HT1080 (cell line): ENCODE results near the gene SPTAN1. TPM values are rescaled to one million over a fixed set of nuclear protein-coding genes. Genes with fewer than 3 reads are reported as not detected.
A peak's percentile ranks its signal among the peaks of the same experiment; 100 is the strongest.
"Not testable (repeated sequence)": the region's sequence is repeated elsewhere in the genome, so short reads cannot be mapped to it uniquely, and the experiment has no call there.

ENCODE experiments used
- DNase-seq: peaks from one replicate; pipeline ENCODE4 v3.0.0-alpha.2; 2015; ENCODE audit warnings: low read depth
- polyA plus RNA-seq, 2 experiments: library from polyadenylated mRNA; depleted of rRNA; stranded (reverse); fragments of >200 nt; gene quantifications; 2 replicates each; pipeline ENCODE4 v1.2.3, GENCODE V29; 2015
- total RNA-seq: library from RNA; depleted of rRNA; stranded (reverse); fragments of >200 nt; shearing (Covaris generic); gene quantifications from 2 replicates; pipeline ENCODE4 v1.2.3, GENCODE V29; 2014; rRNA removed

SPTAN1 gene
- 177 and 204 TPM in 2 replicates for total RNA-seq
- 25.8 and 30.3 TPM in 2 replicates for polyA plus RNA-seq (2015; cell fraction: cytosol; rRNA removed)
- 337 and 341 TPM in 2 replicates for polyA plus RNA-seq (2015; cell fraction: nucleus; rRNA removed)

DNA sequence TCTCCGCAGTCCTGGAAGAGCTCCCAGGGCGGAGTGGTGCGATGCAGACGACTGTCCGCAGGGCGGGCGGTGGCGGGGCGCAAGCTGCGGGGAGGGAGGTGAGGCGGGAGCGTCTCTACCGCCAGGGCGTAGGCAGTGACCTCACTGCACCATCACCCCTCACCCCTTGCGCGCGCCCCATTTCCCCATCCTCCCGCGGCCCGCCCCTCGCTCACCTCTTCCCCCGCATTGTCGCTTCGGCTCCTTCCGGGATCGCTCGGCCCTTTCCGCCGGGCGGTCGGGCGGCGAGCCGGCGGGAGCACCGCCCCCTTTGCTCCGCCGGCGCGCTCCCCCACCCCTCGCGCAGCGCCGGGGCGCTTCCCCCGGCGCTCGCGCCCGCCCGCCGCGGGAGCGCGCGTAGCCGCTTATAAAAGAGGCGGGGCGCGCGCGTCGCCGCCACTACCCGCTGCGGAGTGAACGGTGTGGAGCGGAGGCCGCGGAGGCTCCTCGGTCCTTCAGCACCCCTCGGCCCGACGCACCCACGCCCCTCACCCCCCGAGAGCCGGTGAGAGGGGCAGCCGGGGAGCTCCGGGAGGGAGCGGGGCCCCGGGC, at the start of gene SPTAN1:
TSS of gene SPTAN1 (plus strand) at position 435 of the 591 bp plus-strand sequence. CDS start 14,154 bp downstream, outside the sequence.
- peak; percentile 89 for DNase-seq

DNA sequence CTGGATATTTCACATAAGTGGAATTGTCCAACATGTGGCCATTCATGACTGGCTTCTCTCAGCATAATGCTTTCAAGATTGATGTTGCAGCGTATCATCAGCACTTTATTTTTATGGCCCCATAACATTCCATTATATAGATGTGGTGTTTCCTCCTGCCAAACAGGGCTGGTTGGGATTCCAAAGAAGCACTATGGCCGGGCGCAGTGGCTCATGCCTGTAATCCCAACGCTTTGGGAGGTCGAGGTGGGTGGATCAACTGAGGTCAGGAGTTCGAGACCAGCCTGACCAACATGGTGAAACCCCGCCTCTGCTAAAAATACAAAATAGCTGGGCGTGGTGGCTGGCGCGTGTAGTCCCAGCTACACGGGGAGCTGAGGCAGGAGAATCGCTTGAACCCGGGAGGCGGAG, 49.0 kb upstream of the SPTAN1 start:
- DNase-seq: not testable (repeated sequence)

- no peak for DNase-seq
Measured at GRCh38 chr9:128503870-128504269, 48.5 kb upstream of the SPTAN1 start.

DNA sequence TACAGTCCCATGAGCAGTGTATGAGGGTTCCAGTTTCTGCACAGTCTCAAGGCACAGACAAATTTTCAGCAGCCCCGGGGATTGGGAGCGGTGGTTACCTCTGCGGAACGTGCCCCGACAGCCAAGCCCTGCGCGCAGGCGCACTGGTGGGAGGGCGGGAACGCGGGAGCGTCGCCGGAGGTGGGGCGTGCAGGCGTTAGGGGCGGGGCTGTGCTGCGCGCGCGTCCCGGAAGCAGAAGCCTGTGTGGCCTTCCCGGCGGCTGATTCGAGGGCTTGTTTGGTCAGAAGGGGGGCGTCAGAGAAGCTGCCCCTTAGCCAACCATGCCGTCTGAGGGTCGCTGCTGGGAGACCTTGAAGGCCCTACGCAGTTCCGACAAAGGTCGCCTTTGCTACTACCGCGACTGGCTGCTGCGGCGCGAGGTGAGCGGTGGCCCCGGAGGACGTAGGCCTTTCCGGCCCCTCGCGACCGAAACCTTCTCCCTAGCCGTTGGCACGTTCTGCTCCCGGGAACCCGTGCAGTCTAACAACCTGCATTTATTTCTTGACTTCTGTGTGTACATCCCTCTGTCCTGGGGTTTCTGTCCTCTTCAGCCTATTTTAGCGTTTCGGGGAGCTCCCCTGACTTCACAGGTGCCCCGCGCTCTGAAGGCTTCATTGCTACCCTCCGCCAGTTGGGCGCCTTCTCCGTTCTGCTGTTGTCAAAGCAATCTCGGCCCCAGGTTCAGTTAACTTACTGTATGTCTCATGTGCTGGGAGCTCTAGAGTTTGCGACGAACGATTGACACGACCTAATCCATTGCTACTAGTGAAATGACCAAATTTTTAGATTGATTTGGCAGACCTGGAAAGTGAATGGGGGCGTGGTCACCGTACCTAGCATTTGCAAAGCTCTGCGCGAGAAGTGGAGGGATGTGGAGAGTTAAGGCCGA, 47.6 kb upstream of the SPTAN1 start, which contains the start of gene GLE1:
TSS of gene GLE1 (plus strand) at position 235 of the 929 bp plus-strand sequence. CDS start at position 322, 87 bp downstream.
- peak; percentile 86 for DNase-seq

DNA sequence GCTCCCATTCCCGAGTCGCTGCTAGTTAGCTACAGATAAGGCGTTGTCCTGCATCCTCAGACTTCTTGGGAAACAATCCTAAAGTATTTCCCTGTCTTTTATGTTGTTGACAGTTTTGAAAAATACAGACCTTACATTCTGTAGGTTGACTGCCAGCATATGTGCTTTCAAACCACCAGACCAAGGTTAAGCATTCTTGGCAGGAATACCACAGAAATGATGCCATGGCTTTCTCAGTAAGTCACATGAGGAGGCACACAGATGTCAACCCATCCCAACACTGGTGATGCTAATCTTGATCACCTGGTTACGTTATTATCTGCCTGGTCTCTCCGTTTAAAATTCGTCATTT, 47.0 kb upstream of the SPTAN1 start:
- DNase-seq: no peak

GRCh38 chr9:128505906-128506305, 46.5 kb upstream of the SPTAN1 start:
- not testable (repeated sequence) for DNase-seq

DNA sequence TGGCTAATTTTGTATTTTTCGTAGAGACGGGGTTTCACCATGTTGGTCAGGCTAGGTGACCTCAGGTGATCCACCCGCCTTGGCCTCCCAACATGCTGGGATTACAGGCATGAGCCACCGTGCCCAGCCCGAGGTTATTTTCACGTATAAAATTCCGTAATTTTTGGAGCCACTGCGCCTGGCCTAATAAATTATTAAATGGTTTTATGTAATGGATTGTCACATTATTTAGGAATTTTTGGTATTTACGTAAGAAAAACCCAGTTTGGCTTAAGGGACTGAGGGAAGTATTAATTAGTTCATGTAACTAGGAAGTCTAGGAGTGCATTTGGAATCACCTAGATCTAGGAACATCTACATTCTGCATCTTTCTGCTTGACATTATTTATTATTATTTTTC, 39.6 kb upstream of the SPTAN1 start:
- DNase-seq: no peak

GRCh38 chr9:128521956-128522355, 30.4 kb upstream of the SPTAN1 start:
- no peak for DNase-seq

DNA sequence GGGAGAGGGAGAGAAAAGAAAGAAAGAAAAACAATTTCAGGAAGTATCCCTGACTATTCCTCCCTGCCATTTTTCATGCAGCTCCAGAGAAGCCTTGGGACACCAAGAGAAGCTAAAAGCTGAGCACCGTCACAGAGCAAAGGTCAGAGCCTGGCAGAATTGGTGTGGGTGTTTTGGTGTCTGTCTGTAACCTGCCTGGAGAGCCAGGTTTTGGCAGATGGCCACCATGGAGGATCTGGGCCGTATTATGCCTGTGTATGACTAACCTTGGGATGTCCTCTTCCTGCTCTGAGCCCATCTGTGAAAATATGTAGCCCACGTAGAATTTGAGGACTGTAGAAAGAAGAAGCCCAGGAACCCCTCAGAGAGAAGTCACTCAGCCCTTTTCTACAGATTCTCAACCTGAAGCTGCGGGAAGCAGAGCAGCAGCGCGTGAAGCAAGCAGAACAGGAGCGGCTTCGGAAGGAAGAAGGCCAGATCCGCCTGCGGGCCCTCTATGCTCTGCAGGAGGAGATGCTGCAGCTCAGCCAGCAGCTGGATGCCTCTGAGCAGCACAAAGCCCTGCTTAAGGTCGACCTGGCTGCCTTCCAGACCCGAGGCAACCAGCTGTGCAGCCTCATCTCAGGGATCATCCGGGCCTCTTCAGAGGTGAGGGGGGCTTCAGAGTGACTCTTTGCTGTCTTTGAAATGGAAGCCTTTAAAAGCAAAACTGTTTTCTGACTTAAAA, 29.0 kb upstream of the SPTAN1 start:
- DNase-seq: peak; percentile 28

GRCh38 chr9:128526720-128527119, 25.7 kb upstream of the SPTAN1 start:
- no peak for DNase-seq

DNA sequence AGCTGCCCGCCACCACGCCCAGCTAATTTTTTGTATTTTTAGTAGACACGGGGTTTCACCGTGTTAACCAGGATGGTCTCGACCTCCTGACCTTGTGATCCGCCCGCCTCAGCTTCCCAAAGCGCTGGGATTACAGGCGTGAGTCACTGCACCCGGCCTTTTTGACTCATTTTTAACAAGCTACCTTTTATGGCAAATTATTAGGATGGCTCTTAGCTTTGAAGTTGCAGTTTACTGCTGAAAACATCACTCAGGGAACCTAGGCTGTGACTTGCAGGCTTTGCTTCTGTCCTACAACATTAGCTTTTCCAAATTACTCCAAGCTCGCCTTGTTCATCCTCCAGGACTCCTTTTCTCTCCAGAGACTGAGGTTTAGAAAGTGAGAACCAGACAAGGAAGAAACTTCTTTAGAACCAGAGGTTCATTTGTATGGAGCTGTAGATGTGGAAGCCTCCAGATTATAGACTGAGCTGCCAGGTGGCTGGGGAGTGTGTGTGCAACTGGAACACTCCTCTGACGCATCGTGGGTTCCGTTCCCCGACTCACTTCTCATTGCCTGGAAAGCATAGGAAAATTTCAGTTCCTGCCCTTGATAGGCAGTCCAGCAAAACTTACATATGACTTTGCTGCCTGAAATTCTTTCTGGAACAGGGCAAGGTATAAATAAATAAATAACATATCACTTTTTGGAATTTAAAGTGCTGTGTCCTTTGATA, 23.8 kb upstream of the SPTAN1 start:
- peak; percentile 58 for DNase-seq

DNA sequence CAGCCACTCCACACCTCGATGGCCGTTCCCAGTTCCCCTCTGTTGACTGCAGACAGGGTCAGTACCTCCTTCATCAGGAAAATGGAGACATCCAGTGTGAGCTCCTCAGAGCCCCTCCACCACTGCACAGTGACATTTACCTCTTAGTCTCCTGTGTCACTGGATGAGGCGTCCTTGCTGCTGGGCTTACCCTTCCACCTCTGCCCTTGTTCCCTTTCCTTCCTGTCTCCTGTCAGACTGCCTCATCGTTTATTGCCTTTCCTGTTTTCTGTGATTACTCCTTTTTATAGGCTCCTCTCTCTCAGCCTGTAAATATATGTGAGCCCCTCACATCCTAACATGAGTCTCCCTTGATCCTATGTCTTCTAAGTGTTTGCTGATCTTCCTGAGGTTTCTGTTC, 23.2 kb upstream of the SPTAN1 start:
- no peak for DNase-seq

DNA sequence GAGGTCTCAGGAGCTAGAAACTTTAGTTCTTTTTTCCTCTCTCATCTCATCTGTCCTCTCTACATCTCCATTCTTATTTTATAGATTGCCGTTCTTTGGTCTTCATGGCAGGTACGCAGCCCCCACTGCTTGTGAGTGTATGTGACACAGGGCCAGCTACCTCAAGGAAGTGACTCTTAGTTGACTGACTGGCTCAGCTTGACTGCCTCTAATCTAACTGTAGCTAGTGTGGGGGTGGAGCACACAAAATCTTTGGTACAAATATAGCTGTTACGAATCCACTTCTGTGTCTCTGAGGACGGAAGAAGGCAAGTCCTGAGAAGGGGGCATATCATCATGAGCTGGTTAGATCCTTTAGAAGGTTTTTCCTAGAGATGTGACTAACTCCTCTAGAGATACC, 19.8 kb upstream of the SPTAN1 start:
- DNase-seq: no peak

DNA sequence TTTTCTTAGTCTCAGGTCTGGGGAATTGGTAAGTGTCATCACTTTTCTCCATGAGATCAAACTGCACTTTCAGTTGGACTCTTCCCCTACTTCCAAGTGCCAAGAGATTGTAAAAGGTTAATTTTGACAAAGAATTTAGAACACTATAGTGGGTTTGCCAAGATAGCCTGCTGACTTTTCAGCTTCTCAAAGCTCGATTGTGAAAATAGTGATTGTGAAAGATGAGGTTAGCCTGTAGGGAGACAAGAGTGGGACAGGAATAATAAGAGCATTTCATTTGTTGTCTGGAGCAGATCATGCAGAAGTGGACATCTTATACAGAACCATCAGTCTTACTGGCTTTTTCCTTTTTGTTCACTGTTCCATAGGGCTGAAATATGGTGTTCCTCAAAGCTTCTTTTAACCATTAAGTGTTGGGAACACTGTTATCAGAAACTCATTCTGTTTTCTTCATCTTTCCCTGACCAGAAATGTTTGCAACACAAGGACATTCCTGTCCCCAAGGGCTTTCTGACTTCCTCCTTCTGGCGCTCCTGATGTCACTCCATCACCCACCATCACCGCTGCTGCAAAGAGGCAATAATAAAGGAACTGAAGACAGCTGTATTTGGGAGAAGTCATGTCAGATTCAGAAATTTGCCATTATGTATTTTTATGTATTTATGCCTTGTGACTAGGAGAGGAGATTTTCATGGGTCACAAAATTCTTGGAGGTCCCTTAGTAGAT, 11.6 kb upstream of the SPTAN1 start:
- DNase-seq: no peak

- DNase-seq: no peak
Measured at GRCh38 chr9:128546504-128546903, 5.9 kb upstream of the SPTAN1 start.

GRCh38 chr9:128548876-128549275, 3.5 kb upstream of the SPTAN1 start:
- DNase-seq: no peak

- DNase-seq: no peak
Measured at GRCh38 chr9:128550226-128550625, 2.2 kb upstream of the SPTAN1 start.

DNA sequence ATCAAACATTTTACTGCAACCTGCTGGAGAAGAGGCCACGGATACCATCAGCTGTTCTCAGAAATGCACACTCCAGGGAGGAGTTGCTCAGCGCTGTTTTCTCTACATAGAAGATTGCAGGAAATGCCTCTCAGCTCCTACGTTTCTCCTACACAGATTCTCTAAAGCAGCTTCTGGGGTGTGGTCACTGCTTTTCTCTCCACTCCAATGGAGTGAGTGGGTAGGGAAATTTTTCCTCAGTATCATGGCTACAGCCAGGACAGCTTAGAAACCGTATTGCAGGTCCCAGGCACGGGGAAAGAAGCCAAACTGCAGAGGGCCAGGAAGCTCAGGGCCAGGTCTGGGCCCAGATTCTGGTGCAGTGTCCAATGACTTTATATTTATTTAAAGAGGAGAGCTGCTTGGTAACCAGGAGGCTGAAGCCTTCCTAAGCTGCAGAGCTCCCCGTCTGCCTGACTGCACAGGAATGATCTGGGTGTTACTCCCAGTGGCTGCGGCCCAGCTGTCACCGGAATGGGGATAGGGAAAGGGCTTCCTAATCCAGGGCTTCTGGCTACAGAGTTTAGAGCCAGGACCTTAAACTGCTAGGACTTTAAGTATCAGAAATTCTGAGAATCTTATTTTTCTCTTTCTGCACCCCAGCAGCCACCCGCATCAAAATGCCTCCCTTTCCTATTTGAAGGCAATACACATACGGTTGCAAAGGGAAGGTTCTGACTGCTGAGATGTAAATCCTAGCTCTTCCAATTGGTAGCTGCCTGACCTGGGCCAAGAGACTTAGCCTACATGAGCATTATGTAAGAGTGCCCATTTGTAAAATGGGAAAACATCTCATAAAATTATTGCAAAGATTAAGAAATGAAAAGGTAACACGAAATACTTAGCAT, 1.4 kb upstream of the SPTAN1 start:
- no peak for DNase-seq

DNA sequence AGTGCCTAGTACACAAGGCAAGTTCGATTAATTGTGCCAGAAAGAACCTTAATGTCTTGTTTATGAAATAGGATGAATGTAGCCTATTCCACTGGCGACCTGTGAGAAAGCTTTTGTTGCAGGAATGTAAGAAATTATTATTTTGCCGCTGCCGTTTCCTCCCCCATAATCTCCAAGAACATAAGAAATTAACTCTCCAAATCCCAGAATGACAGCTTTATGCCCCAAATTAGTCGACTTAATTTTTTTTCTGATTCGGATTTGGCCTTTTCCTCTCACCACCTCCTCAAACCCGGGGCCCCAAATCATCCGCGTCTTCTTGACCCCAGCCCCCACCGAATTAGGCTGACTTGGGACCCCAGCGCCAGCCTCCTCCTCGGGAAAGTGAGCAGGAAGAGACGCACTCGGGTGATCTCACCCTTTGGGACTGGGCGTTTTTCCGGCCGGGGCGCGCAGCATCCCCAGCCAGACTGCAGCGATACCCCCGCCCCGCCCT, 682 bp upstream of the SPTAN1 start:
- no peak for DNase-seq
